ENCODE results near the gene HMX2.
"Not testable (repeated sequence)": the region's sequence is repeated elsewhere in the genome, so short reads cannot be mapped to it uniquely, and the experiment has no call there.

The HMX2 gene

DNA sequence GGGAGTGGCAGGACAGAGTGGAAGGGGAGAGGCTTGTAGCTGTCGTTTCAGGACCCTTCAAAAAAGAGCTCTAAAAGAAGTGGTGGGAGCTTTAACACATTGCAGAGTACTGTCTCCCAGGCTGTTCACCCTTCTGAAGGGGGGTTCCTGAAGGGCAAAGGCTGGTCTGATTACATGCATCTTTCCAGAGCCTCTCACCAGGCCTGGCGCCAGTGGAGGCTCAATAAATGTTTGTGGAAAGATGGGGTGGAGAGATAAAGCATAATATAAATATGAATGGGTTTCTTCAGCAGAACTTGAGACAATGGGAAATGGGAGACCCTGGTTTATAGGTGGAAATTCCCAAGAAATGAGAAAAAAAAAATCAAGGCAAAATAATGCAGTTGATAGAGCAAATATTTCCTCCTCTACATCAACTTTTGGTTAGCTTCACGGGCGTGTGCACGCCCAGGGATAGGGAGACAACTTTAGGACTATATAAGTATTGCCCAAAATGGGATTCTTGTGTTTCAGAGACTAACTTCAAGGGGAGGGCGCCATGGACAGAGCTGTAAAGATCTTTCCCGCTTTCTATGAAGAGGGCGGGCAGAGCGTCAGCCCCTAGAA lies 5.7 kb downstream of the HMX2 start:
- no peak for DNase-seq

DNA sequence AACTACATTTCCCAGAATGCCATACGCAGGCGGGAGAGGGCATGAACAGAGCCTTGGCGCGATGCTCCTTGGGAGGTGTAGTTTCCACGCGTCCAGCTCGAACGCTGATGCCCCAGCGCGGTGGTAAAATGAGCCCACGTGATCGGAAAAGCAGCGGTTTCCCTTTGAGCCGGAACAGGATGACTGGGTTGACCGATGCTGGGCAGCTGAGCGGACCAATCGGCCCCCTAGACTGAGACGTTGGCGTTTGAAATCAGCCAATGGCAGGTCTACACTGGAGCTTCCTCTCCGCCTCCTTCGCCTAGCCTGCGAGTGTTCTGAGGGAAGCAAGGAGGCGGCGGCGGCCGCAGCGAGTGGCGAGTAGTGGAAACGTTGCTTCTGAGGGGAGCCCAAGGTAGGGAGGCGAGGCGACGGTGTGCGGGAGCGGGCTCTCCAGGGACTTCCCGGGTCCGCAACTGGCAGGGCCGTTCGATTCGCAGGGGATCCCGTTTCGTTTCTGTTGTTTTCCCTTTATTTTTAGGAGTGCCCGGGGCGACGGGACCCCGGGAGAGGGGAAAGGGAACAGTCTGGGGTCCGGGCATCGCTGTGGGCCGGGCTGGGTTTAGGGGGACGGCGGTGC lies 6.3 kb downstream of the HMX2 start, which contains the start of gene BUB3:
Gene BUB3, plus strand, starts transcription at position 311 of the 619 bp plus-strand sequence. CDS start 516 bp downstream, outside the sequence.
- DNase-seq: peak; percentile 94

GRCh38 chr10:123154711-123155505 lies 7.0 kb downstream of the HMX2 start:
- DNase-seq: no peak

DNA sequence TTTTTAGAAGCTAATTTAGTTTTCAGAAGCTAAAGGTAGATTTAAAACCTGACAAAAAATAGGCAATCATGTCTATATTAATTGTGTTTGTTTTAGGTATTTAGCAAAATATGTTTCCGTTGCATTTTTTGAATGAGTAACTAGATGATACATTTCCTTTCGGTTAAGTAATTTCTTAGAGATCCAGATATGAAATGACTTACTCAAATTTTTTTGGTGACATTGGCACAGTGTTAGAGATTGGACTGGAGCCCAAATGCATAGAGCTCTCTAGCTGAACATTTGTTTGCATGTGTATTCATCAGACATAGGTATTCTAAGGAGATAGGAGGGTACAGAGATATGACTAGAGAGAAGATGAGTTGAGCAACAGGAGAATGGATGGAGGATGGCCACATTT lies 8.1 kb downstream of the HMX2 start:
- DNase-seq: no peak

- DNase-seq: no peak
These were observed 9.3 kb downstream of the HMX2 start for GRCh38 chr10:123157210-123157609.

- DNase-seq: no peak
These were observed 10.7 kb downstream of the HMX2 start for GRCh38 chr10:123158682-123159081.

DNA sequence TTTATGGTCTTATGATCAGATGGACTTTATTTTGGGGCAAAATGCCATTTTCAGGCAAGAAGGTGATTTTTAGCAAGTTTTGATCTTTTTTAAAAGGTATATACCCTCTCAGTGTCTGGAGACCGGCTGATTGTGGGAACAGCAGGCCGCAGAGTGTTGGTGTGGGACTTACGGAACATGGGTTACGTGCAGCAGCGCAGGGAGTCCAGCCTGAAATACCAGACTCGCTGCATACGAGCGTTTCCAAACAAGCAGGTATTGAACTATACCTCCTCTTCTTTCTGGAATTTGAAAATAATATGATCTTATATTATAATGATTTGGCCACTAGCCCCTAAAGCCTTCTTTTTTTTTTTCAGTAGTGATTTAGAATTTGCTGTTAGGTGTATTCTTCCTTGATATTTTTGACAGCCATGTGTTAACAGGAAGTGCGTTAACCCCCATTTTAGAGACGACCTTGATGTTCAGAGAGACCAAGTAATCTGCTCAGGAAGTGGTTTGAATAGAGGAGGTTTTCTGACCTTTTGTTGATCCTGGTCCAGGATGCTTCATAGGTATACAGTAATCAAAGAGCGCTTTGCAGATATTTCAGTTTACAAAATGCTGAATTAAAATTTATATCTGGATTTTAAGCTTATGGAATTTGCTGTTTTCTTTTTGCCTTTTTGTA lies 12.5 kb downstream of the HMX2 start:
- DNase-seq: no peak

- no peak for DNase-seq
These were observed 16.4 kb downstream of the HMX2 start for GRCh38 chr10:123164319-123164718.

GRCh38 chr10:123165445-123166072 lies 17.6 kb downstream of the HMX2 start:
- no peak for DNase-seq

DNA sequence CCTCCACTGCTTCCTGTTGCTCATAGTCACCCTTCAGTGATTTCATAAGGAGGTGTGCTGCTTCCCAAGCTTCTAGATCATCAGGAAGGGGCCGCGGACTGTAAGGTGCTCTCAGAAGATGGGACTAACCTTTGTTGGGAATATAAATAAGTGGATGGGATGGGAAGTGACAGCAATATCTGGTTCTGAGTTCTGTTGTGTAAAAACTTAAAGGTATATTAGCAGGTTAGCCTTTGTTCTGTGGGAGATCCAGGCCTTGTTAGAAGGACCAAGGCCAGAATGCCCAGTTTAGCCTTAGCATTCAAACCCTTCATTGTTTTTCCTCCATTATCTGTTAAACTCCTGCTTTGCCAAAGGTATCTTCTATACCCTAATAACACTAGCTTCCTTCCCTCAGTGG lies 18.7 kb downstream of the HMX2 start:
- no peak for DNase-seq

GRCh38 chr10:123170961-123171360 lies 23.0 kb downstream of the HMX2 start:
- no peak for DNase-seq

- DNase-seq: not testable (repeated sequence)
These were observed 23.7 kb downstream of the HMX2 start for GRCh38 chr10:123171616-123172015.

GRCh38 chr10:123175389-123176387 lies 27.8 kb downstream of the HMX2 start:
- no peak for DNase-seq

- not testable (repeated sequence) for DNase-seq
These were observed 30.5 kb downstream of the HMX2 start for GRCh38 chr10:123178390-123178789.

- DNase-seq: no peak
These were observed 32.5 kb downstream of the HMX2 start for GRCh38 chr10:123180101-123181090.

- no peak for DNase-seq
These were observed 35.8 kb downstream of the HMX2 start for GRCh38 chr10:123183724-123184123.

- no peak for DNase-seq
These were observed 39.8 kb downstream of the HMX2 start for GRCh38 chr10:123187781-123188180.

- no peak for DNase-seq
These were observed 44.0 kb downstream of the HMX2 start for GRCh38 chr10:123191886-123192285.

- DNase-seq: no peak
These were observed 46.1 kb downstream of the HMX2 start for GRCh38 chr10:123194056-123194455.

All from NCI-H2107 (cell line).